Activated CD4-positive, alpha-beta T cell treated with anti-CD3 and anti-CD28 coated beads, Interleukin-2, amount 10 ng/mL, durations not matched to agents 24 days and 14 days (primary cell): ENCODE data around the gene PTRHD1. TPM values are rescaled to one million over a fixed set of nuclear protein-coding genes. Genes with fewer than 3 reads are reported as not detected.
"Not testable (repeated sequence)": the region's sequence is repeated elsewhere in the genome, so short reads cannot be mapped to it uniquely, and the experiment has no call there.

Source experiments
- DNase-seq: peaks from one replicate; pipeline ENCODE4 v3.0.0; 2022
- H3K27ac Mint-ChIP-seq: one replicate; pipeline ENCODE4 v1.8.0; 2022; ENCODE audit warnings: mild to moderate bottlenecking, mixed read lengths
- H3K27me3 Mint-ChIP-seq: one replicate; pipeline ENCODE4 v1.8.0; 2022; ENCODE audit warnings: mixed read lengths
- H3K36me3 Mint-ChIP-seq: one replicate; pipeline ENCODE4 v1.8.0; 2022; ENCODE audit warnings: low read depth, mild to moderate bottlenecking, mixed read lengths
- H3K4me1 Mint-ChIP-seq: one replicate; pipeline ENCODE4 v1.8.0; 2021; ENCODE audit warnings: mixed read lengths
- H3K4me3 Mint-ChIP-seq: one replicate; pipeline ENCODE4 v1.8.0; 2022; ENCODE audit warnings: mild to moderate bottlenecking, moderate library complexity, mixed read lengths
- H3K9me3 Mint-ChIP-seq: one replicate; pipeline ENCODE4 v1.8.0; 2021; ENCODE audit warnings: mixed read lengths
- intact Hi-C: fragments of 100-400 bp; cut with micrococcal nuclease; formaldehyde crosslinking; loops from one replicate; pipeline ENCODE4 v1.15.1; 2023
- total RNA-seq: library from RNA; stranded (reverse); gene quantifications from 2 replicates; pipeline ENCODE4 v1.2.3, GENCODE V29; 2022

PTRHD1 gene
- total RNA-seq, 1 donor from 2014 or later: 21.7 TPM

DNA sequence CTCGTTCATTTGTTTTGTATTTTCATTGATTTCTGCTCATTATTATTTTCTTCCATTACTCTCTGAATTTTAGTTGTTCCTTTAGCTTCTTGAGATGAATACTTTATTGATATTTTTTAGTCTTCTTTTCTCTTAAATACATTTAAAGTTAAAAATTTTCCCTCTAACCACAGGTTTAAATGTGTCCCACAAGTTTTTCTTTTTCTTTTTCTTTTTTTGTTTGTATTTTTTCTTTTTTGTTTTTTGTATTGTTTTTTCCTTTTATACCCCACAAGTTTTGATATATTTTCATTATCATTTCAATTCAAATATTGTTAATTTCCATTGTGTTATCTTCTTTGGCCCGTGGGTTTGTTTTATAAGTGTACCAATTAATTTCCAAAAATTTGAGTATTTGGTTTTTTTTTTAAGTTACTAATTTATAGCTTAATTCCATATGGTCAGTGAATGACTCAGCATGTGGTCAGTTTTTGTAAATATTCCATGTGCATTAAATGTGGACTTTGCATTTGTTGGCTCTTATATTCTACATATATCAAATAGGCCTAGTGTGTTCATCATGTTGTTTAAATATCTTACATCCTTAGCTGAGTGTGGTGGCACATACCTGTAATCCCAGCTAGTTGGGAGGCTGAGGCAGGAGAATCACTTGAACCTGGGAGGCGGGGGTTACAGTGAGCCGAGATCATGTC lies 16.3 kb upstream of the PTRHD1 start:
- no peak overlapping the region for H3K27ac Mint-ChIP-seq
- peaks cover 42% of the 10 kb centered on the region for H3K36me3 Mint-ChIP-seq
- H3K4me1 Mint-ChIP-seq: peaks cover 25% of the 10 kb centered on the region
- peak overlapping the region; percentile 1 for H3K4me3 Mint-ChIP-seq
- H3K9me3 Mint-ChIP-seq: no peaks in the 10 kb centered on the region
- no peak for DNase-seq
- intact Hi-C loops: no loop called here
- H3K27me3 Mint-ChIP-seq: no peaks in the 10 kb centered on the region

- H3K9me3 Mint-ChIP-seq: no peaks in the 10 kb centered on the region
- intact Hi-C loops: no loop called here
- H3K36me3 Mint-ChIP-seq: peaks cover 48% of the 10 kb centered on the region
- no peak overlapping the region for H3K4me3 Mint-ChIP-seq
- H3K27me3 Mint-ChIP-seq: no peaks in the 10 kb centered on the region
- H3K27ac Mint-ChIP-seq: no peak overlapping the region
- DNase-seq: no peak
- H3K4me1 Mint-ChIP-seq: peaks cover 28% of the 10 kb centered on the region
These were observed 13.5 kb upstream of the PTRHD1 start for GRCh38 chr2:24806661-24807036.

GRCh38 chr2:24805811-24806660 lies 12.8 kb upstream of the PTRHD1 start:
- peaks cover 49% of the 10 kb centered on the region for H3K36me3 Mint-ChIP-seq
- not testable (repeated sequence) for H3K27me3 Mint-ChIP-seq, DNase-seq

GRCh38 chr2:24800487-24800886 lies 7.3 kb upstream of the PTRHD1 start:
- DNase-seq, H3K4me3 Mint-ChIP-seq, H3K27me3 Mint-ChIP-seq, H3K9me3 Mint-ChIP-seq, intact Hi-C loops, H3K27ac Mint-ChIP-seq: not testable (repeated sequence)
- peaks cover 29% of the 10 kb centered on the region for H3K4me1 Mint-ChIP-seq
- H3K36me3 Mint-ChIP-seq: peaks cover 74% of the 10 kb centered on the region

More at GRCh38 chr2:24805811-24806660, 12.8 kb upstream of the PTRHD1 start:
- H3K9me3 Mint-ChIP-seq, H3K4me3 Mint-ChIP-seq, intact Hi-C loops, H3K27ac Mint-ChIP-seq: not testable (repeated sequence)
- peaks cover 28% of the 10 kb centered on the region for H3K4me1 Mint-ChIP-seq

DNA sequence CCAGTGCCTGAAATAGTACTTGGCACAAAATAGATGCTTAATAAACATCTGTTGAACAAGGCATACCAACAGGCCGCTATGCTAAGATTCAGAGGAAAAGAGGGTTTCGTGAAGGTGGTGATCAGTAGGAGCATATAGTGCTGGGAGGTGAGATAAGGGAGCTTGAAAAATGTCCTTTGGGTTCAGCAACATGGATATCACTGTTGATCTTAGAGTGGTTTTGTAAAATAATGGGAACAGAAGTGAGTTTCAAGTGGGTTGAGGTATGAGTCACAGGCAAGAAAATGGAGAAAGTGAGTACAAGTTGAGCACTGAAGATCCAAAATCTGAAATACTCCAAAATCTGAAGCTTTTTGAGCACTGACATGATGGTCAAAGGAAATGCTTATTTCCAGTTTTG lies 4.5 kb upstream of the PTRHD1 start:
- no peak for DNase-seq
- H3K36me3 Mint-ChIP-seq: peaks cover 71% of the 10 kb centered on the region
- H3K27me3 Mint-ChIP-seq: peaks cover 2% of the 10 kb centered on the region
- H3K4me3 Mint-ChIP-seq: peak overlapping the region; percentile 6
- H3K27ac Mint-ChIP-seq: peak overlapping the region; percentile 65
- peaks cover 6% of the 10 kb centered on the region for H3K9me3 Mint-ChIP-seq
- H3K4me1 Mint-ChIP-seq: peaks cover 37% of the 10 kb centered on the region
- intact Hi-C loops: no loop called here

DNA sequence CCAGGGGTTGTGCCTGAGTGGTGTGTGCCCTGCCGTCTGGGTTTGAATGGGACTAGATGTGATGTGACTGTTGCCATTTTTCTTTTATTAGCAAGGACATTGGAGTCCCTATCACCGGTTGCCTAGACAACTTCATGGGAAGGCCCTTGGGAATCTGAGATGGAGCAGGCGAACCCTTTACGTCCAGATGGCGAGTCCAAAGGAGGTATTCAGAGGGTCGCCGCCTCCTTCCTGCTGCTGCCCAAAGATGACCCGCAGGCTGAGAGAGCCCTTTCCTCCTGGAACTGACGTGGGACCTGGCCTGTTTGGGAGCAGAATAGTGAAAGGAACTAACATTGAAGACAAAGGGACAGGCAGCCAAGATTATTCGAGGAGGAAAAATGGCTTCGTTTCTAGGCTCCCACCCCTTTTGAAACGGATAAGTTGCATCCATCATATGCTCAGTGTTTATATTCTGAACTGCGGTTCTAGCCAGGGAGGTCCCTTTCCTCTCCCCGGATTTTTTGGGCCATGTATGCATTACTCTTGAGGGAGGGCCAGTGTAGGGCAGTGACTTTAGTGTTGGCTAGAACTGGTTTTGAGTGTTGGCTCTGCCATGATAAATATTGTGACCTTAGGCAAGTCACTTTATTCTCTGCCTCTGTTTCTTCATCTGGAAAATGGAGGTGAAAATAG lies 707 bp upstream of the PTRHD1 start:
- Mint-ChIP-seq H3K27me3 (peaks cover 2% of the 10 kb centered on the region), H3K4me1 (peaks cover 37% of the 10 kb centered on the region), H3K9me3 (peaks cover 6% of the 10 kb centered on the region), H3K36me3 (peaks cover 45% of the 10 kb centered on the region), H3K4me3 (peak overlapping the region; percentile 98), H3K27ac (peak overlapping the region; percentile 99)
- intact Hi-C loops: loop anchor here (2.0 to 5.0 kb wide), 5 partner anchors 33 to 303 kb away; partner anchors contain the start of genes DNAJC27, EFR3B and NCOA1
- DNase-seq: peak; percentile 74

- peaks cover 32% of the 10 kb centered on the region for H3K36me3 Mint-ChIP-seq
- H3K9me3 Mint-ChIP-seq: peaks cover under 1% of the 10 kb centered on the region
- H3K27me3 Mint-ChIP-seq: peaks cover 2% of the 10 kb centered on the region
- DNase-seq: no peak
- H3K4me1 Mint-ChIP-seq: peaks cover 32% of the 10 kb centered on the region
- intact Hi-C loops: loop anchor here (2.0 to 5.0 kb wide), 5 partner anchors 34 to 302 kb away; partner anchors contain the start of genes DNAJC27, EFR3B and NCOA1
- peak overlapping the region; percentile 99 for H3K27ac Mint-ChIP-seq
- peak overlapping the region; percentile 98 for H3K4me3 Mint-ChIP-seq
These were observed 683 bp downstream of the PTRHD1 start for GRCh38 chr2:24792542-24792873.

DNA sequence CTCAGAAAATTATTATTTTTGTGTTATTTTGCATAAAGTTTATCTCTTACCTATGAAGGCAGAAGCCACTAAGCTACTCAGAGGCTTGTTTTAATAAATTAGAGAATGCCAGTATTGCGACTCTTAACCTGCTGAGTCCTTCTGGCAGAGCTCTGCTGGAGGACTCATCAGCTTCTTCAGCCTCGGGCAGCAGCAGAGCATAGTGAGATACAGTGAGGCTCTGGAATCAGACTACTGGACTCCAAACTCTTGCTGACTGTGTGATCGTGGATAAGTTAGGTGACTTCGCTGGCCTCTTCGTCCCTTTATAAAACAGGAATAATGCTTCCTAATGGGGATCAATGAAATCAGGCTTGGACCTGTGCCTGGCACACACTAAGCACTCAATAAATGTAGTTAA lies 1.7 kb downstream of the PTRHD1 start:
- Mint-ChIP-seq H3K27ac (no peak overlapping the region), H3K4me3 (no peak overlapping the region), H3K4me1 (peaks cover 23% of the 10 kb centered on the region), H3K27me3 (peaks cover 2% of the 10 kb centered on the region), H3K9me3 (no peaks in the 10 kb centered on the region), H3K36me3 (peaks cover 22% of the 10 kb centered on the region)
- DNase-seq: no peak
- intact Hi-C loops: loop anchor here (5.0 kb wide), 2 partner anchors 214 to 251 kb away; partner anchors contain the start of gene EFR3B

DNA sequence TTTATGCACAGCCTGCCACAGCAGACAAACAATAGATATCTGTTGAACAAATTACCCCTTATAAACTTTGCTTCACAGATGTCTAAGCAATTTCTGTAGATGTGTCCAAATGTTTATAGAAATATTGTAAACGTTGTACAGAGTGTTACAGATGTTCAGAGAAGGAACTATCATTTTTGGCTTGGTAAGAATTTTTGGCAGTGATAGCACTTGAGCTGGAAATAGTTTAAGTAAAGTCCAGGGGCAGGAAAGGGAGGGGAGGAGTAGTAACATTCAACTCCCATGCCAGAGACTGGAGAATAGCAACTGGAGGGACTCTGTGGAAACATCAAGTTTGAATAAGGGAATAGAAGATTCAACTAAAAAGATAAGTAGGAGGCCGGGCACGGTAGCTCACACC lies 4.4 kb downstream of the PTRHD1 start:
- H3K4me1 Mint-ChIP-seq: peaks cover 8% of the 10 kb centered on the region
- no peaks in the 10 kb centered on the region for H3K9me3 Mint-ChIP-seq
- peaks cover 8% of the 10 kb centered on the region for H3K36me3 Mint-ChIP-seq
- H3K27me3 Mint-ChIP-seq: peaks cover 2% of the 10 kb centered on the region
- intact Hi-C loops: no loop called here
- no peak overlapping the region for H3K27ac Mint-ChIP-seq
- H3K4me3 Mint-ChIP-seq: no peak overlapping the region
- DNase-seq: no peak

DNA sequence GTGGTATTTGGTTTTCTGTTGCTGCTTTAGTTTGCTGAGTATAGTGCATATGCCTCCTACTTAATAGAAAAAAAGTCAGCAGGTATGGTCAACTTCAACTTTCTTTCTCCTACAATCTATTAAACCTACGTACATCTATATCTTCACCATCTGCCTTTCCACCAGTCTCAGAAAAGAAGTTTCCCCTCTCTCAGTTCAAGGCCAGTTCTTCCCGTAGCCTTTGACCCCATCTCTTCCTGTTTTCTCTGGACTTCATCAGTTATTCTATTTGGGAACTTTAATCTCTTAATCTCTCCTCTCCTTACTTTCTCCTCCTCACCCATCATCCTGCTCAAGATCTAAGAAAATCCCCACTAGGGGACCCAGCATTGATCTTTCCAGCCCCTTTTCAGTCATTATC lies 5.7 kb downstream of the PTRHD1 start:
- Mint-ChIP-seq H3K9me3 (no peaks in the 10 kb centered on the region), H3K4me1 (peaks cover 3% of the 10 kb centered on the region), H3K4me3 (no peak overlapping the region), H3K27ac (no peak overlapping the region), H3K36me3 (peaks cover 2% of the 10 kb centered on the region), H3K27me3 (no peaks in the 10 kb centered on the region)
- intact Hi-C loops: no loop called here
- DNase-seq: no peak

- DNase-seq: no peak
- Mint-ChIP-seq H3K4me1 (no peaks in the 10 kb centered on the region), H3K9me3 (peaks cover 3% of the 10 kb centered on the region), H3K36me3 (peaks cover 2% of the 10 kb centered on the region), H3K4me3 (no peak overlapping the region), H3K27me3 (peaks cover 4% of the 10 kb centered on the region), H3K27ac (no peak overlapping the region)
- intact Hi-C loops: no loop called here
These were observed 7.4 kb downstream of the PTRHD1 start for GRCh38 chr2:24785671-24786321.

DNA sequence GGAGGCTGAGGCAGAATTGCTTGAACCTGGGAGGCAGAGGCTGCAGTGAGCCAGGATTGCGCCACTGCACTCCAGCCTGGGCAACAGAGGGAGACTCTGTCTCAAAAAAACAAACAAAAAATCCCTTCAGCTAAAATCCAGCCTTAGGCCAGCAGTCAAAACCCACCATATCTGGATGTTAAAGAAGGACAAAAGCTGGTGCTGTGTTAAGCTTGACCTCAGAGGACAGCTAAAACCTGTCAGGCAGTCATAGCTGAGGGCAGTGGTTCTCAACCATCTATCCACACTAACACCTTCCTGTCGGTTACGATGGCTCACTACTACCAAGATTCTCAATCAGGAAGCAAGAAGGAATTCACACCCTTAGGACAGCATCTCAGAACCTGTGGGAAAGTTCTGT lies 9.6 kb downstream of the PTRHD1 start:
- no peak overlapping the region for H3K4me3 Mint-ChIP-seq
- DNase-seq: no peak
- H3K36me3 Mint-ChIP-seq: no peaks in the 10 kb centered on the region
- peaks cover 7% of the 10 kb centered on the region for H3K9me3 Mint-ChIP-seq
- no peak overlapping the region for H3K27ac Mint-ChIP-seq
- H3K27me3 Mint-ChIP-seq: peaks cover 8% of the 10 kb centered on the region
- intact Hi-C loops: no loop called here
- H3K4me1 Mint-ChIP-seq: no peaks in the 10 kb centered on the region

GRCh38 chr2:24779116-24779515 lies 14.1 kb downstream of the PTRHD1 start:
- Mint-ChIP-seq H3K36me3 (no peaks in the 10 kb centered on the region), H3K27ac (no peak overlapping the region), H3K4me3 (no peak overlapping the region), H3K9me3 (peaks cover 7% of the 10 kb centered on the region), H3K4me1 (no peaks in the 10 kb centered on the region), H3K27me3 (peaks cover 10% of the 10 kb centered on the region)
- no peak for DNase-seq
- intact Hi-C loops: no loop called here
